Testis (tissue), 3 donors: ENCODE data around the gene RTBDN. TPM values are rescaled to one million over a fixed set of nuclear protein-coding genes. Genes with fewer than 3 reads are reported as not detected.
A peak's percentile ranks its signal among the peaks of the same experiment; 100 is the strongest.

Source experiments
- DNase-seq: peaks from one replicate; pipeline ENCODE4 v3.0.0-alpha.2; 2019
- H3K27ac ChIP-seq, 2 donors: fragments of 200-600 bp; sonication (generic); one replicate each; pipeline ENCODE4 v1.5.1; 2019
- H3K27me3 ChIP-seq: fragments of 200-600 bp; sonication (generic); one replicate; pipeline ENCODE4 v1.5.1; 2019
- H3K36me3 ChIP-seq: fragments of 200-600 bp; sonication (generic); one replicate; pipeline ENCODE4 v1.5.1; 2017; ENCODE audit warnings: low read depth; ENCODE audit errors: missing control alignments
- H3K4me1 ChIP-seq: fragments of 200-600 bp; sonication (generic); one replicate; pipeline ENCODE4 v1.5.1; 2019
- H3K4me3 ChIP-seq, 2 donors: fragments of 200-600 bp; sonication (generic); one replicate each; pipeline ENCODE4 v1.5.1; 2017 to 2019
- H3K9me3 ChIP-seq: fragments of 200-600 bp; sonication (generic); one replicate; pipeline ENCODE4 v1.5.1; 2017
- POLR2A ChIP-seq: fragments of 450-650 bp; IDR thresholded peaks from one replicate; pipeline ENCODE4 v1.6.1; 2017; ENCODE audit warnings: antibody characterized with exemption, mild to moderate bottlenecking, moderate library complexity
- WGBS, 2 donors: methylation state at CpG; one replicate each; pipeline ENCODE4 v1.1.5; 2018; 5-methylcytosine and 5-hydroxymethylcytosine counted together
- intact Hi-C: fragments of 100-400 bp; cut with DNase I; formaldehyde crosslinking; loops from one replicate; pipeline ENCODE4 v1.15.1; 2023; ENCODE audit warnings: low total_unique reads
- polyA plus RNA-seq: library from polyadenylated mRNA; stranded (reverse); fragments of 350-450 nt; fragmentation: Illumina TruSeq; extraction: RNeasy Lipid Tissue Mini Kit (QIAGEN cat#74804); gene quantifications from one replicate; pipeline ENCODE4 v1.2.3, GENCODE V29; 2014; ENCODE audit warnings: low read depth, low replicate concordance; ENCODE audit not compliant: insufficient read depth
- total RNA-seq, 2 donors: library from RNA; depleted of rRNA; stranded (reverse); fragments of >200 nt; gene quantifications; one replicate each; pipeline ENCODE4 v1.2.3, GENCODE V29; 2016
- TF ChIP-seq, protein P1 (sequence below), 3 experiments: fragments of 450-650 bp in 2 of 3; fragments of 200-600 bp in 1 of 3; sonication (generic) in 1 of 3; IDR thresholded peaks; one replicate each; pipeline ENCODE4 v1.5.1; 2016 to 2019; ENCODE audit warnings: antibody characterized with exemption in 3 of 3, mild to moderate bottlenecking in 2 of 3, moderate library complexity in 1 of 3

The RTBDN gene
- total and polyA plus RNA-seq, 3 donors from 2014 or later, result 3.7 to 5.1 (median 3.8) TPM

DNA sequence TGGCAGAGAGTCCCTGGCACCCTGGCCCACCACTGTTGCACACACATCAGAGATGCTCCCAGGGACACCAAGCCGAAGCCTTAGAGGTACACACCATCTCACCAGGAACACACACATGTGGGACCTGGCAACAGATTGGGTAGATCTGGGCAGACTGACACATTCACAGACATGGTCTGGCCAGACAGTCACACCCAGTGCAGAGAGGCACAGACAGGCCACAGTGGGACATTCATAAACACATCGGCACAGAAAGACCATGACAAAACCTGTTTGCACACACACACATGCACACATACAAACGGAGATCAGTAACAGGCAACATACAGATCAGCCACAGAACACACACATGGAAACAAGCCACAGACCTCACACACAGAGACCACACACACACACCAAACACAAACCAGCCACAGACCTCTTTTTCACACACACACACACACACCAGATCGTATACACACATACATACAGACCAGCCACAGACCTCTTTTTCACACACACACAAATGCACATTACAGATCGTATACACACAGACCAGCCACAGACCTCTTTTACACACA lies 49.4 kb downstream of the RTBDN start:
- Histone ChIP-seq H3K4me3 (no peak overlapping the region), H3K27me3 (no peaks in the 10 kb centered on the region), H3K36me3 (no peaks in the 10 kb centered on the region), H3K9me3 (no peaks in the 10 kb centered on the region), H3K4me1 (peaks cover 61% of the 10 kb centered on the region), H3K27ac (peak overlapping the region; percentile 93 to 98)
- TF ChIP-seq, protein P1, sequence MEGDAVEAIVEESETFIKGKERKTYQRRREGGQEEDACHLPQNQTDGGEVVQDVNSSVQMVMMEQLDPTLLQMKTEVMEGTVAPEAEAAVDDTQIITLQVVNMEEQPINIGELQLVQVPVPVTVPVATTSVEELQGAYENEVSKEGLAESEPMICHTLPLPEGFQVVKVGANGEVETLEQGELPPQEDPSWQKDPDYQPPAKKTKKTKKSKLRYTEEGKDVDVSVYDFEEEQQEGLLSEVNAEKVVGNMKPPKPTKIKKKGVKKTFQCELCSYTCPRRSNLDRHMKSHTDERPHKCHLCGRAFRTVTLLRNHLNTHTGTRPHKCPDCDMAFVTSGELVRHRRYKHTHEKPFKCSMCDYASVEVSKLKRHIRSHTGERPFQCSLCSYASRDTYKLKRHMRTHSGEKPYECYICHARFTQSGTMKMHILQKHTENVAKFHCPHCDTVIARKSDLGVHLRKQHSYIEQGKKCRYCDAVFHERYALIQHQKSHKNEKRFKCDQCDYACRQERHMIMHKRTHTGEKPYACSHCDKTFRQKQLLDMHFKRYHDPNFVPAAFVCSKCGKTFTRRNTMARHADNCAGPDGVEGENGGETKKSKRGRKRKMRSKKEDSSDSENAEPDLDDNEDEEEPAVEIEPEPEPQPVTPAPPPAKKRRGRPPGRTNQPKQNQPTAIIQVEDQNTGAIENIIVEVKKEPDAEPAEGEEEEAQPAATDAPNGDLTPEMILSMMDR (IDR thresholded peaks at IDR 0.05), result no peak
- no peak for TF ChIP-seq POLR2A
- WGBS, 2 donors, result 51 to 57% methylated on average over 4 to 5 of the region's 5 CpGs
- intact Hi-C loops, result no loop called here
- no peak for DNase-seq

DNA sequence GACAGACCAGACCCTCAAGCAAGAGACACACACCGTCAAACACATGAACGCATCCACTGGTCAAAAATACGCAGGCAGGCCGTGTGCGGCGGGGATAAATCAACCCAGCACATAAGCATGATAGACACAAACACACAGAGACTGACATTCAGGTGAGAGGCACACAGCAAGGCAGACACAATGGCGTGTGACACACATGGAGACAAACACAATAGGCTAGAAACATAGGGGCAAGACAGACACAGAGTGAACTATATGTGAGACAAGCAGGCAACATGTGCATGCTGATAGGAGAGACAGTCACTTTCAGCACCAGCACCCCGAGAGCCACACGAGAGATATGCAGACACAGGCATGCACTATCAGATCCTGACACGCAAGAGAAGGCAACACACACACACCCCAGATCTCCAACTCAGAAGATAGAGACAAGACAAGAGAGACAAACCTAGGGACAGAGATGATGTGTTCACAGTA lies 49.9 kb downstream of the RTBDN start:
- Histone ChIP-seq H3K9me3 (no peaks in the 10 kb centered on the region), H3K4me3 (no peak overlapping the region), H3K27ac (peak overlapping the region; percentile 82 to 98), H3K27me3 (no peaks in the 10 kb centered on the region), H3K36me3 (no peaks in the 10 kb centered on the region), H3K4me1 (peaks cover 66% of the 10 kb centered on the region)
- WGBS, 2 donors, result 43 to 52% methylated on average over 10 of the region's 10 CpGs
- no peak for DNase-seq
- intact Hi-C loops, result no loop called here
- TF ChIP-seq, protein P1 (IDR thresholded peaks at IDR 0.05), result no peak
- no peak for TF ChIP-seq POLR2A

DNA sequence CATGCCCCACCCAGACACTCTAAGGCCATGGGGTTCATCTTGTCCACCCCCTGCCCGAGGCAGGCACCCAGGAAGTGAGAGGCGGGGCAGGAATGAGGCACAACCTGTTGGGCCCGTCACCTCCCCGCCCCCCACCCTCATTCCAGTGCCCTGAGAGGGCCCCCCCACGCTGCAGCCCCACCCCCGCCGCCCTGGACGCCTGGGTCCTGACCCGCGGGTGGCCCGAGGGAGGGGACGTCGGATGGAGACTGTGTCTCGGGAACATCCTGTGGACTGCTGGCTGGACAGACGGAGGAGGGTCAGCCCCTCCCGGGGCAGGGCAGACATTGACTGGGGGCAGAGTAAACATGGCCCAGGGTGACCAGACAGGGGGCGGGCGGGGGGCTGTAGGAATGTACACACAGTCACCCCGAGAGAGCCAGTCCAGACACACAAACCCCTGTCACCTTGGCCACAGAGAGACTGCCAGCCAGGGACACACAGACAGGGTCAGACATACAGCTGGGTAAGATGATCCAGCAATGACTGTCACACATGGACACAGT lies 50.5 kb downstream of the RTBDN start:
- peak; percentile 30 for DNase-seq

DNA sequence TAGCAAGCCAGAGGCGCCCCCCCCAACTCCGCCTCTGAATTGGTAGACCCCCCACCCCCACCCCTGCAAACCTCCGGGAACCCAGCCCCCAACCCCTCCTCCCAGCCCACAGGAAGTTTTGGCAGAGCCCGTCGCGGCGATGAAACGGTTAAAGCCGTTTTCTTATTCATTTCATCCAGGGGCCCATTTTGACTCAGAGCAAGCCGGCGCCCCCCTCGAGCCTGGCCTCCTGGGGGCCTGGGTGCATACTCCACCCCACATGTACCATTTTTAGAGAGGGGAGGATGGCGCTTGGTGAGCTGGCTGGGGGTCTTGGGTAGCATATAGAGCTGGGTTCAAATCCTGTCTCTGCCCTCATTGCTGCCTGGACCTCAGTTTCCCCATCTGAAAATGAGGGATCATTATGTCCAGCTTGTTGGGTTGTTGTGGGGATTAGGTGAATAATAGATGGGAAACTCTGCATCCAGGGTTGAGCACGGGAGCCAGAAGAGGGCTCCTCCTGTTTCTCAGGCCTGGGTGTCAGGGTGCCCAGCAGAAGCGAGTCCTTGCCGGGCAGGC lies 51.0 kb downstream of the RTBDN start:
- no peak for DNase-seq
- 5 to 11% methylated on average over 3 to 16 of the region's 16 CpGs for WGBS, 2 donors

More for the DNA sequence above, 50.5 kb downstream of the RTBDN start:
- H3K36me3 ChIP-seq, result no peaks in the 10 kb centered on the region
- 0 to 23% methylated on average over 2 to 13 of the region's 19 CpGs for WGBS, 2 donors
- H3K9me3 ChIP-seq, result no peaks in the 10 kb centered on the region
- H3K4me3 ChIP-seq, result no peak overlapping the region
- intact Hi-C loops, result no loop called here
- H3K4me1 ChIP-seq, result peaks cover 66% of the 10 kb centered on the region
- TF ChIP-seq, protein P1 (IDR thresholded peaks at IDR 0.05), result no peak
- TF ChIP-seq POLR2A, result no peak
- H3K27me3 ChIP-seq, result no peaks in the 10 kb centered on the region
- peak overlapping the region; percentile 82 to 98 for H3K27ac ChIP-seq

More for the DNA sequence above, 51.0 kb downstream of the RTBDN start:
- Histone ChIP-seq H3K9me3 (no peaks in the 10 kb centered on the region), H3K36me3 (no peaks in the 10 kb centered on the region), H3K27ac (peak overlapping the region; percentile 82 to 98), H3K27me3 (no peaks in the 10 kb centered on the region), H3K4me1 (peaks cover 66% of the 10 kb centered on the region), H3K4me3 (peak overlapping the region; percentile 7 to 70)
- no peak for TF ChIP-seq POLR2A
- TF ChIP-seq, protein P1 (IDR thresholded peaks at IDR 0.05), result no peak
- intact Hi-C loops, result no loop called here
